ENCODE data around the gene CNPY1. TPM values are rescaled to one million over a fixed set of nuclear protein-coding genes. Genes with fewer than 3 reads are reported as not detected.

CNPY1 gene
- total and polyA plus RNA-seq, 2 experiments from 2014 or later = 0.15 TPM; not detected in 1

- TF ChIP-seq CTCF (IDR thresholded peaks at IDR 0.05; ENCODE audit: low read depth, low read length) = no peak
- Histone ChIP-seq H3K27me3 (no peaks in the 10 kb centered on the region), H3K36me3 (no peaks in the 10 kb centered on the region), H3K9me3 (ENCODE audit: low read depth) (no peaks in the 10 kb centered on the region), H3K27ac (no peak overlapping the region), H3K4me1 (ENCODE audit: low read depth) (no peaks in the 10 kb centered on the region), H3K4me3 (no peak overlapping the region)
- DNase-seq (ENCODE audit: low read depth in 1 of 2, low spot score in 1 of 2) = no peak
These were observed 4.6 kb upstream of the CNPY1 start for GRCh38 chr7:155550916-155551315.

GRCh38 chr7:155549226-155549625, 2.9 kb upstream of the CNPY1 start:
- H3K4me1 ChIP-seq (ENCODE audit: low read depth) = no peaks in the 10 kb centered on the region
- no peak for TF ChIP-seq CTCF (IDR thresholded peaks at IDR 0.05; ENCODE audit: low read depth, low read length)
- no peak overlapping the region for H3K4me3 ChIP-seq
- H3K36me3 ChIP-seq = no peaks in the 10 kb centered on the region
- no peak for DNase-seq (ENCODE audit: low read depth in 1 of 2, low spot score in 1 of 2)
- H3K27ac ChIP-seq = no peak overlapping the region
- H3K9me3 ChIP-seq (ENCODE audit: low read depth) = no peaks in the 10 kb centered on the region
- H3K27me3 ChIP-seq = no peaks in the 10 kb centered on the region

GRCh38 chr7:155547161-155547791, 917 bp upstream of the CNPY1 start:
- no peak for DNase-seq (ENCODE audit: low read depth in 1 of 2, low spot score in 1 of 2)
- H3K9me3 ChIP-seq (ENCODE audit: low read depth) = no peaks in the 10 kb centered on the region
- H3K27ac ChIP-seq = no peak overlapping the region
- TF ChIP-seq CTCF (IDR thresholded peaks at IDR 0.05; ENCODE audit: low read depth, low read length) = no peak
- H3K27me3 ChIP-seq = no peaks in the 10 kb centered on the region
- no peak overlapping the region for H3K4me3 ChIP-seq
- no peaks in the 10 kb centered on the region for H3K4me1 ChIP-seq (ENCODE audit: low read depth)
- H3K36me3 ChIP-seq = no peaks in the 10 kb centered on the region

GRCh38 chr7:155545348-155545747, 1.0 kb downstream of the CNPY1 start:
- no peaks in the 10 kb centered on the region for H3K27me3 ChIP-seq
- TF ChIP-seq CTCF (IDR thresholded peaks at IDR 0.05; ENCODE audit: low read depth, low read length) = peak; percentile 7
- DNase-seq (ENCODE audit: low read depth in 1 of 2, low spot score in 1 of 2) = no peak

GRCh38 chr7:155544485-155544884, 1.9 kb downstream of the CNPY1 start:
- TF ChIP-seq CTCF (IDR thresholded peaks at IDR 0.05; ENCODE audit: low read depth, low read length) = no peak
- Histone ChIP-seq H3K4me3 (no peak overlapping the region), H3K27me3 (no peaks in the 10 kb centered on the region), H3K4me1 (ENCODE audit: low read depth) (no peaks in the 10 kb centered on the region), H3K9me3 (ENCODE audit: low read depth) (no peaks in the 10 kb centered on the region), H3K27ac (no peak overlapping the region), H3K36me3 (no peaks in the 10 kb centered on the region)
- no peak for DNase-seq (ENCODE audit: low read depth in 1 of 2, low spot score in 1 of 2)

More at GRCh38 chr7:155545348-155545747, 1.0 kb downstream of the CNPY1 start:
- Histone ChIP-seq H3K36me3 (no peaks in the 10 kb centered on the region), H3K9me3 (ENCODE audit: low read depth) (no peaks in the 10 kb centered on the region), H3K27ac (no peak overlapping the region), H3K4me1 (ENCODE audit: low read depth) (no peaks in the 10 kb centered on the region), H3K4me3 (no peak overlapping the region)

Data from cardiac muscle cell (in vitro differentiated cells and primary cell).